Thymus (tissue), 11 donors: Measurements from ENCODE around the gene MAP3K4. TPM values are rescaled to one million over a fixed set of nuclear protein-coding genes. Genes with fewer than 3 reads are reported as not detected.
A peak's percentile ranks its signal among the peaks of the same experiment; 100 is the strongest.

ENCODE experiments used
- DNase-seq, 9 donors: peaks; one replicate each; pipeline ENCODE4 v3.0.0-alpha.2; 2013; ENCODE audit warnings: low spot score in 9 of 9, low read depth in 6 of 9, missing footprints in 1 of 9
- H3K27ac ChIP-seq, 2 donors: one replicate each; pipeline ENCODE4 v1.5.1; 2013; ENCODE audit warnings: control low read depth in 1 of 2, low read depth in 1 of 2, low read length in 1 of 2, mild to moderate bottlenecking in 1 of 2, moderate library complexity in 1 of 2
- H3K27me3 ChIP-seq, 2 donors: one replicate each; pipeline ENCODE4 v1.5.1; 2013; ENCODE audit warnings: low read length in 1 of 2; ENCODE audit not compliant: control insufficient read depth in 2 of 2, insufficient read depth in 1 of 2
- H3K36me3 ChIP-seq, 2 donors: one replicate each; pipeline ENCODE4 v1.5.1; 2013; ENCODE audit warnings: low read length in 1 of 2, mild to moderate bottlenecking in 1 of 2, moderate library complexity in 1 of 2; ENCODE audit not compliant: control insufficient read depth in 2 of 2, insufficient read depth in 2 of 2
- H3K4me1 ChIP-seq, 2 donors: one replicate each; pipeline ENCODE4 v1.5.1; 2013; ENCODE audit warnings: low read length in 2 of 2; ENCODE audit not compliant: control insufficient read depth in 2 of 2, insufficient read depth in 2 of 2
- H3K4me3 ChIP-seq, 2 donors: one replicate each; pipeline ENCODE4 v1.5.1; 2013; ENCODE audit warnings: low read length in 2 of 2, control low read depth in 1 of 2, mild to moderate bottlenecking in 1 of 2
- H3K9me3 ChIP-seq, 2 donors: one replicate each; pipeline ENCODE4 v1.5.1; 2013; ENCODE audit warnings: low read length in 1 of 2, mild to moderate bottlenecking in 1 of 2; ENCODE audit not compliant: control insufficient read depth in 2 of 2, insufficient read depth in 1 of 2
- WGBS: extraction: QIAGEN DNeasy Blood & Tissue Kit; methylation state at CpG from one replicate; pipeline ENCODE4 v1.1.7; 2013; 5-methylcytosine and 5-hydroxymethylcytosine counted together
- polyA plus RNA-seq: library from polyadenylated mRNA; stranded (reverse); fragments of 200-250 nt; gene quantifications from one replicate; pipeline ENCODE4 v1.2.3, GENCODE V29; 2013
- total RNA-seq: library from RNA; stranded (reverse); fragments of 120-200 nt; gene quantifications from one replicate; pipeline ENCODE4 v1.2.4, GENCODE V29; 2013
- donor health status: healthy.

MAP3K4 gene
- total and polyA plus RNA-seq, 2 donors = 25.1 to 26.7 TPM

- Histone ChIP-seq H3K9me3 (no peaks in the 10 kb centered on the region), H3K4me3 (peak overlapping the region; percentile 73 to 88), H3K27ac (no peak overlapping the region), H3K4me1 (peaks cover 4 to 5% of the 10 kb centered on the region in 2 donors), H3K36me3 (no peaks in the 10 kb centered on the region), H3K27me3 (peaks cover 3 to 18% of the 10 kb centered on the region in 2 donors)
- DNase-seq = no peak
Observed at GRCh38 chr6:160992980-160993314, 1.4 kb downstream of the MAP3K4 start.

- 90% methylated on average over 1 of the region's 1 CpG for WGBS
- peaks cover 4 to 5% of the 10 kb centered on the region in 2 donors for H3K4me1 ChIP-seq
- H3K9me3 ChIP-seq = no peaks in the 10 kb centered on the region
- no peaks in the 10 kb centered on the region for H3K36me3 ChIP-seq
- H3K27ac ChIP-seq = no peak overlapping the region
- H3K27me3 ChIP-seq = peaks cover 0 to 8% of the 10 kb centered on the region in 2 donors
- DNase-seq = no peak
- no peak overlapping the region for H3K4me3 ChIP-seq
Observed at GRCh38 chr6:160995271-160995670, 3.7 kb downstream of the MAP3K4 start.

- Histone ChIP-seq H3K27me3 (peaks cover 0 to 2% of the 10 kb centered on the region in 2 donors), H3K9me3 (no peaks in the 10 kb centered on the region), H3K4me3 (no peak overlapping the region), H3K36me3 (no peaks in the 10 kb centered on the region), H3K4me1 (peaks cover 2 to 5% of the 10 kb centered on the region in 2 donors), H3K27ac (no peak overlapping the region)
- DNase-seq = no peak
- WGBS = 97% methylated on average over 4 of the region's 4 CpGs
Observed at GRCh38 chr6:160996131-160996601, 4.6 kb downstream of the MAP3K4 start.

- Histone ChIP-seq H3K9me3 (no peaks in the 10 kb centered on the region), H3K27me3 (no peaks in the 10 kb centered on the region), H3K27ac (no peak overlapping the region), H3K4me3 (no peak overlapping the region), H3K4me1 (peaks cover 0 to 3% of the 10 kb centered on the region in 2 donors), H3K36me3 (no peaks in the 10 kb centered on the region)
- WGBS = 99% methylated on average over 3 of the region's 3 CpGs
- DNase-seq = no peak
Observed at GRCh38 chr6:160998217-160998616, 6.6 kb downstream of the MAP3K4 start.

GRCh38 chr6:160998766-160999165, 7.2 kb downstream of the MAP3K4 start:
- H3K4me3 ChIP-seq = no peak overlapping the region
- 93% methylated on average over 4 of the region's 4 CpGs for WGBS
- peaks cover 0 to 3% of the 10 kb centered on the region in 2 donors for H3K4me1 ChIP-seq

GRCh38 chr6:160999516-160999915, 7.9 kb downstream of the MAP3K4 start:
- H3K4me3 ChIP-seq = no peak overlapping the region
- H3K36me3 ChIP-seq = no peaks in the 10 kb centered on the region
- WGBS = 96% methylated on average over 7 of the region's 7 CpGs
- peaks cover 0 to 3% of the 10 kb centered on the region in 2 donors for H3K4me1 ChIP-seq
- H3K27me3 ChIP-seq = no peaks in the 10 kb centered on the region
- H3K27ac ChIP-seq = no peak overlapping the region
- no peaks in the 10 kb centered on the region for H3K9me3 ChIP-seq
- no peak for DNase-seq

More at GRCh38 chr6:160998766-160999165, 7.2 kb downstream of the MAP3K4 start:
- no peaks in the 10 kb centered on the region for H3K27me3 ChIP-seq
- H3K36me3 ChIP-seq = no peaks in the 10 kb centered on the region
- no peaks in the 10 kb centered on the region for H3K9me3 ChIP-seq
- H3K27ac ChIP-seq = no peak overlapping the region
- DNase-seq = no peak

GRCh38 chr6:161000632-161001031, 9.1 kb downstream of the MAP3K4 start:
- WGBS = 97% methylated on average over 1 of the region's 1 CpG
- no peak for DNase-seq
- H3K27me3 ChIP-seq = no peaks in the 10 kb centered on the region
- peaks cover 0 to 3% of the 10 kb centered on the region in 2 donors for H3K4me1 ChIP-seq
- no peaks in the 10 kb centered on the region for H3K9me3 ChIP-seq
- H3K36me3 ChIP-seq = no peaks in the 10 kb centered on the region
- H3K27ac ChIP-seq = no peak overlapping the region
- no peak overlapping the region for H3K4me3 ChIP-seq

GRCh38 chr6:161001421-161001820, 9.9 kb downstream of the MAP3K4 start:
- 83% methylated on average over 4 of the region's 4 CpGs for WGBS
- Histone ChIP-seq H3K27me3 (no peaks in the 10 kb centered on the region), H3K4me1 (peaks cover 0 to 3% of the 10 kb centered on the region in 2 donors), H3K27ac (no peak overlapping the region), H3K36me3 (no peaks in the 10 kb centered on the region), H3K4me3 (no peak overlapping the region), H3K9me3 (no peaks in the 10 kb centered on the region)
- no peak for DNase-seq

- H3K36me3 ChIP-seq = no peaks in the 10 kb centered on the region
- H3K27ac ChIP-seq = no peak overlapping the region
- no peaks in the 10 kb centered on the region for H3K4me1 ChIP-seq
- 97% methylated on average over 2 of the region's 2 CpGs for WGBS
- H3K4me3 ChIP-seq = no peak overlapping the region
- no peaks in the 10 kb centered on the region for H3K9me3 ChIP-seq
- H3K27me3 ChIP-seq = no peaks in the 10 kb centered on the region
- no peak for DNase-seq
Observed at GRCh38 chr6:161003336-161003735, 11.8 kb downstream of the MAP3K4 start.

GRCh38 chr6:161008245-161008644, 16.7 kb downstream of the MAP3K4 start:
- H3K27me3 ChIP-seq = no peaks in the 10 kb centered on the region
- DNase-seq = no peak
- no peaks in the 10 kb centered on the region for H3K9me3 ChIP-seq
- H3K36me3 ChIP-seq = no peaks in the 10 kb centered on the region
- H3K27ac ChIP-seq = no peak overlapping the region
- no peaks in the 10 kb centered on the region for H3K4me1 ChIP-seq
- 99% methylated on average over 4 of the region's 4 CpGs for WGBS
- H3K4me3 ChIP-seq = no peak overlapping the region
